Ascending aorta (tissue), 2 donors: ENCODE data around the gene QSOX2. TPM values are rescaled to one million over a fixed set of nuclear protein-coding genes. Genes with fewer than 3 reads are reported as not detected.
A peak's percentile ranks its signal among the peaks of the same experiment; 100 is the strongest.

Source experiments
- DNase-seq, 2 donors: peaks; one replicate each; pipeline ENCODE4 v3.0.0-alpha.2; 2019; ENCODE audit warnings: low spot score in 2 of 2
- H3K27ac ChIP-seq, 2 donors: fragments of 200-600 bp; sonication (generic); one replicate each; pipeline ENCODE4 v1.5.1; 2016 to 2017; ENCODE audit warnings: mild to moderate bottlenecking in 1 of 2
- H3K27me3 ChIP-seq: fragments of 200-600 bp; sonication (generic); one replicate; pipeline ENCODE4 v1.5.1; 2017
- H3K36me3 ChIP-seq, 2 donors: fragments of 200-600 bp; sonication (generic); one replicate each; pipeline ENCODE4 v1.5.1; 2016
- H3K4me1 ChIP-seq, 2 donors: fragments of 200-600 bp; sonication (generic); one replicate each; pipeline ENCODE4 v1.5.1; 2016 to 2017; ENCODE audit warnings: mild to moderate bottlenecking in 1 of 2
- H3K4me3 ChIP-seq, 2 donors: fragments of 200-600 bp; sonication (generic); one replicate each; pipeline ENCODE4 v1.5.1; 2016 to 2017; ENCODE audit warnings: mild to moderate bottlenecking in 1 of 2
- H3K9me3 ChIP-seq, 2 donors: fragments of 200-600 bp; sonication (generic); one replicate each; pipeline ENCODE4 v1.5.1; 2016
- intact Hi-C: fragments of 100-400 bp; cut with DNase I; formaldehyde crosslinking; loops from one replicate; pipeline ENCODE4 v1.15.1; 2023
- total RNA-seq: library from RNA; depleted of rRNA; stranded (reverse); fragments of >200 nt; gene quantifications from one replicate; pipeline ENCODE4 v1.1.0, GENCODE V29; 2016
- TF ChIP-seq, protein P1 (sequence below), 3 experiments: fragments of 200-600 bp in 2 of 3; fragments of 450-650 bp in 1 of 3; sonication (generic) in 2 of 3; IDR thresholded peaks; one replicate each; pipeline ENCODE4 v1.5.1; 2016 to 2019; ENCODE audit warnings: antibody characterized with exemption in 3 of 3, mild to moderate bottlenecking in 1 of 3, moderate library complexity in 1 of 3

Gene QSOX2
- total RNA-seq, 1 donor from 2014 or later, result 3.7 TPM

GRCh38 chr9:136171801-136172411, 73.7 kb downstream of the QSOX2 start:
- H3K27me3 ChIP-seq, result no peaks in the 10 kb centered on the region
- intact Hi-C loops, result no loop called here
- no peak for DNase-seq

GRCh38 chr9:136171009-136171800, 74.4 kb downstream of the QSOX2 start:
- TF ChIP-seq, protein P1, sequence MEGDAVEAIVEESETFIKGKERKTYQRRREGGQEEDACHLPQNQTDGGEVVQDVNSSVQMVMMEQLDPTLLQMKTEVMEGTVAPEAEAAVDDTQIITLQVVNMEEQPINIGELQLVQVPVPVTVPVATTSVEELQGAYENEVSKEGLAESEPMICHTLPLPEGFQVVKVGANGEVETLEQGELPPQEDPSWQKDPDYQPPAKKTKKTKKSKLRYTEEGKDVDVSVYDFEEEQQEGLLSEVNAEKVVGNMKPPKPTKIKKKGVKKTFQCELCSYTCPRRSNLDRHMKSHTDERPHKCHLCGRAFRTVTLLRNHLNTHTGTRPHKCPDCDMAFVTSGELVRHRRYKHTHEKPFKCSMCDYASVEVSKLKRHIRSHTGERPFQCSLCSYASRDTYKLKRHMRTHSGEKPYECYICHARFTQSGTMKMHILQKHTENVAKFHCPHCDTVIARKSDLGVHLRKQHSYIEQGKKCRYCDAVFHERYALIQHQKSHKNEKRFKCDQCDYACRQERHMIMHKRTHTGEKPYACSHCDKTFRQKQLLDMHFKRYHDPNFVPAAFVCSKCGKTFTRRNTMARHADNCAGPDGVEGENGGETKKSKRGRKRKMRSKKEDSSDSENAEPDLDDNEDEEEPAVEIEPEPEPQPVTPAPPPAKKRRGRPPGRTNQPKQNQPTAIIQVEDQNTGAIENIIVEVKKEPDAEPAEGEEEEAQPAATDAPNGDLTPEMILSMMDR (IDR thresholded peaks at IDR 0.05), result no peak
- intact Hi-C loops, result no loop called here
- no peak overlapping the region for H3K4me3 ChIP-seq
- H3K4me1 ChIP-seq, result no peaks in the 10 kb centered on the region
- no peak for DNase-seq
- H3K27me3 ChIP-seq, result no peaks in the 10 kb centered on the region
- H3K36me3 ChIP-seq, result no peaks in the 10 kb centered on the region
- H3K27ac ChIP-seq, result no peak overlapping the region
- no peaks in the 10 kb centered on the region for H3K9me3 ChIP-seq

More at GRCh38 chr9:136171801-136172411, 73.7 kb downstream of the QSOX2 start:
- TF ChIP-seq, protein P1 (IDR thresholded peaks at IDR 0.05), result no peak
- Histone ChIP-seq H3K9me3 (no peaks in the 10 kb centered on the region), H3K36me3 (no peaks in the 10 kb centered on the region), H3K4me3 (no peak overlapping the region), H3K27ac (no peak overlapping the region), H3K4me1 (no peaks in the 10 kb centered on the region)

GRCh38 chr9:136170006-136170901, 75.4 kb downstream of the QSOX2 start:
- Histone ChIP-seq H3K9me3 (no peaks in the 10 kb centered on the region), H3K4me3 (no peak overlapping the region), H3K36me3 (no peaks in the 10 kb centered on the region), H3K27ac (no peak overlapping the region), H3K27me3 (no peaks in the 10 kb centered on the region), H3K4me1 (no peaks in the 10 kb centered on the region)
- no peak for DNase-seq
- TF ChIP-seq, protein P1 (IDR thresholded peaks at IDR 0.05), result peak in 2 of 3 experiments; percentile 29 to 37
- intact Hi-C loops, result no loop called here

DNA sequence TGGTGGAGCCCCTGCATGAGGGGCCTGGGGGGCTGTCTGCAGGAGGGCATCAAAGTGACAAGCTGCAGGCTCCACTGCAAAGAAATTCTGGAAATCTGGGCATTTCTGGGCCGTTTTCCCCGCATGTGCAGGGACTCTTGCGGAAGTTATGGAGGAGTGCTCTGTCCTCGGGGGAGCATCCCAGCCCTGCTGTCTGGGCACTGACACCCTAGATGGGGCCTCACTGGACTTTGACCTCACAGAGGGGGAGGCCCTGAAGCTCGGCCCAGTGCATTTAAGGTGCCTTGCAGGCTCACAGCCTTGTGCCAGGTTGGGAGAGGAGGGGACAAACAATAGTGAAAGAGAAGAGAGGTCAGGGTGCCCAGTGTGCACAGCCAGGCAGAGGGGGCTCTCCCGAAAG, 76.1 kb downstream of the QSOX2 start:
- no peaks in the 10 kb centered on the region for H3K36me3 ChIP-seq
- no peak for DNase-seq
- TF ChIP-seq, protein P1 (IDR thresholded peaks at IDR 0.05), result no peak
- H3K27ac ChIP-seq, result no peak overlapping the region
- intact Hi-C loops, result no loop called here
- no peak overlapping the region for H3K4me3 ChIP-seq
- no peaks in the 10 kb centered on the region for H3K27me3 ChIP-seq
- no peaks in the 10 kb centered on the region for H3K4me1 ChIP-seq
- H3K9me3 ChIP-seq, result no peaks in the 10 kb centered on the region

- Histone ChIP-seq H3K9me3 (peaks cover 0 to 4% of the 10 kb centered on the region in 2 donors), H3K27me3 (no peaks in the 10 kb centered on the region), H3K27ac (no peak overlapping the region), H3K4me3 (no peak overlapping the region), H3K36me3 (no peaks in the 10 kb centered on the region), H3K4me1 (no peaks in the 10 kb centered on the region)
- TF ChIP-seq, protein P1 (IDR thresholded peaks at IDR 0.05), result no peak
- DNase-seq, result no peak
- intact Hi-C loops, result no loop called here
Measured at GRCh38 chr9:136163248-136163850, 82.3 kb downstream of the QSOX2 start.
